ENCODE measurements around the gene LPAR1. TPM values are rescaled to one million over a fixed set of nuclear protein-coding genes. Genes with fewer than 3 reads are reported as not detected.

Gene LPAR1
- total RNA-seq, 1 donor from 2014 or later = 11.5 TPM

DNA sequence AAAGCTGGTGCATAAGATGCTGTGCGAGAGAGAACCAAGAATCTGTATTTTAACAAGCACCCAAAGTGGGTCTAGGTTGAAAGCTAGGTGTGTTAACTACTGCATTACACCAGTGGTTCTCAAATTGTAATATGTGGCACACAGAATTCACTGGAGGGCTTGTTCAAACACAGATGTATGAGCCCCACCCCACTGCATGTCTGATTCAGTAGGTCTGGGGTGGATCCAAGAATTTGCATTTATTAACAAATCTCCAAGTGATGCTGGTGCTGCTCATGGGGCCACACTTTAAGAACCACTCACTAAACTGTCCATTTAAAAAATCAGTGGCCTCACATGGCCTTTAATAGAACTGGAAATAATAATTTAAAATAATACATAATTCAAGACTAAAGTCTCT, 40.4 kb downstream of the LPAR1 start:
- TF ChIP-seq CTCF (IDR thresholded peaks at IDR 0.05; ENCODE audit: insufficient read depth, low read depth, low read length) (no peak), EZH2 (IDR thresholded peaks at IDR 0.05; ENCODE audit: insufficient read depth, low read length) (no peak)
- H3K79me2 ChIP-seq (ENCODE audit: insufficient read depth, low read length) = peaks cover 15% of the 10 kb centered on the region
- no peaks in the 10 kb centered on the region for H3K9me3 ChIP-seq (ENCODE audit: insufficient read depth, low read depth, low read length)
- no peaks in the 10 kb centered on the region for H3K4me1 ChIP-seq (ENCODE audit: insufficient read depth, low read length)
- Mint-ChIP-seq H3K36me3 (ENCODE audit: low read depth, unreplicated experiment) (no peaks in the 10 kb centered on the region), H3K9me3 (ENCODE audit: unreplicated experiment) (no peaks in the 10 kb centered on the region), H3K4me3 (ENCODE audit: unreplicated experiment) (no peak overlapping the region), H3K4me1 (ENCODE audit: low read depth, unreplicated experiment) (peaks cover 25% of the 10 kb centered on the region), H3K27ac (ENCODE audit: unreplicated experiment) (no peak overlapping the region), H3K27me3 (ENCODE audit: low read depth, unreplicated experiment) (no peaks in the 10 kb centered on the region)
- H3K27ac ChIP-seq (ENCODE audit: low read depth, low read length) = no peak overlapping the region
- no peak overlapping the region for H2AFZ ChIP-seq (ENCODE audit: low read depth, low read length)
- FAIRE-seq = no peak
- H4K20me1 ChIP-seq (ENCODE audit: insufficient read depth, low read length) = no peaks in the 10 kb centered on the region
- H3K27me3 ChIP-seq (ENCODE audit: insufficient read depth, low read length) = no peaks in the 10 kb centered on the region
- H3K36me3 ChIP-seq (ENCODE audit: insufficient read depth, low read length) = no peaks in the 10 kb centered on the region
- H3K4me2 ChIP-seq (ENCODE audit: low read length) = no peak overlapping the region
- no peak overlapping the region for H3K9ac ChIP-seq (ENCODE audit: low read length)
- no peak overlapping the region for H3K4me3 ChIP-seq (ENCODE audit: insufficient read depth, low read depth, low read length)
- DNase-seq (ENCODE audit: low read depth) = peak; percentile 18

GRCh38 chr9:110996436-110997220, 41.6 kb downstream of the LPAR1 start:
- Mint-ChIP-seq H3K36me3 (ENCODE audit: low read depth, unreplicated experiment) (no peaks in the 10 kb centered on the region), H3K4me1 (ENCODE audit: low read depth, unreplicated experiment) (peaks cover 25% of the 10 kb centered on the region), H3K27me3 (ENCODE audit: low read depth, unreplicated experiment) (no peaks in the 10 kb centered on the region), H3K4me3 (ENCODE audit: unreplicated experiment) (no peak overlapping the region), H3K27ac (ENCODE audit: unreplicated experiment) (no peak overlapping the region), H3K9me3 (ENCODE audit: unreplicated experiment) (no peaks in the 10 kb centered on the region)
- FAIRE-seq = no peak
- no peaks in the 10 kb centered on the region for H3K4me1 ChIP-seq (ENCODE audit: insufficient read depth, low read length)
- H4K20me1 ChIP-seq (ENCODE audit: insufficient read depth, low read length) = no peaks in the 10 kb centered on the region
- no peaks in the 10 kb centered on the region for H3K27me3 ChIP-seq (ENCODE audit: insufficient read depth, low read length)
- H3K36me3 ChIP-seq (ENCODE audit: insufficient read depth, low read length) = no peaks in the 10 kb centered on the region
- H3K4me2 ChIP-seq (ENCODE audit: low read length) = no peak overlapping the region
- DNase-seq (ENCODE audit: low read depth) = peak; percentile 72
- H3K79me2 ChIP-seq (ENCODE audit: insufficient read depth, low read length) = peaks cover 15% of the 10 kb centered on the region
- H3K9ac ChIP-seq (ENCODE audit: low read length) = no peak overlapping the region
- no peak overlapping the region for H3K27ac ChIP-seq (ENCODE audit: low read depth, low read length)
- H2AFZ ChIP-seq (ENCODE audit: low read depth, low read length) = no peak overlapping the region
- H3K9me3 ChIP-seq (ENCODE audit: insufficient read depth, low read depth, low read length) = no peaks in the 10 kb centered on the region
- H3K4me3 ChIP-seq (ENCODE audit: insufficient read depth, low read depth, low read length) = no peak overlapping the region
- TF ChIP-seq EZH2 (IDR thresholded peaks at IDR 0.05; ENCODE audit: insufficient read depth, low read length) (no peak), CTCF (IDR thresholded peaks at IDR 0.05; ENCODE audit: insufficient read depth, low read depth, low read length) (no peak)

Measured in astrocyte (in vitro differentiated cells and primary cell).